Liver (tissue), 9 donors: ENCODE data around the gene SAXO2. TPM values are rescaled to one million over a fixed set of nuclear protein-coding genes. Genes with fewer than 3 reads are reported as not detected.
"Not testable (repeated sequence)": the region's sequence is repeated elsewhere in the genome, so short reads cannot be mapped to it uniquely, and the experiment has no call there.

ENCODE experiments used
- DNase-seq: peaks from one replicate; pipeline ENCODE4 v3.0.0-alpha.2; 2017; ENCODE audit warnings: low spot score
- H3K27ac ChIP-seq, 2 donors: one replicate each; pipeline ENCODE4 v1.7.0; 2013; ENCODE audit warnings: inconsistent platforms in 2 of 2, low read length in 2 of 2, control low read depth in 1 of 2, low read depth in 1 of 2, mild to moderate bottlenecking in 1 of 2
- H3K27me3 ChIP-seq, 4 donors: one replicate each; pipeline versions ENCODE4 v1.6.1 to v1.7.0; 2013; ENCODE audit warnings: low read length in 3 of 4, inconsistent platforms in 1 of 4, mild to moderate bottlenecking in 1 of 4, moderate library complexity in 1 of 4; ENCODE audit not compliant: control insufficient read depth in 4 of 4, insufficient read depth in 4 of 4
- H3K36me3 ChIP-seq, 4 donors: one replicate each; pipeline versions ENCODE4 v1.6.1 to v1.7.0; 2013; ENCODE audit warnings: low read length in 3 of 4, mild to moderate bottlenecking in 3 of 4, low read depth in 1 of 4, moderate library complexity in 1 of 4; ENCODE audit not compliant: control insufficient read depth in 4 of 4, insufficient read depth in 3 of 4
- H3K4me1 ChIP-seq, 4 donors: one replicate each; pipeline versions ENCODE4 v1.6.1 to v1.7.0; 2013; ENCODE audit warnings: low read length in 3 of 4, mild to moderate bottlenecking in 3 of 4, moderate library complexity in 1 of 4; ENCODE audit not compliant: control insufficient read depth in 4 of 4, insufficient read depth in 4 of 4
- H3K4me3 ChIP-seq, 3 donors: one replicate each; pipeline versions ENCODE4 v1.6.1 to v1.7.0; 2013; ENCODE audit warnings: low read length in 3 of 3, control low read depth in 1 of 3, low read depth in 1 of 3, mild to moderate bottlenecking in 1 of 3
- H3K9ac ChIP-seq, 2 donors: one replicate each; pipeline ENCODE4 v1.7.0; 2013; ENCODE audit warnings: low read length in 2 of 2, mild to moderate bottlenecking in 2 of 2, moderate library complexity in 2 of 2, control low read depth in 1 of 2, low read depth in 1 of 2
- H3K9me3 ChIP-seq, 4 donors: one replicate each; pipeline versions ENCODE4 v1.6.1 to v1.7.0; 2013; ENCODE audit warnings: low read length in 3 of 4; ENCODE audit not compliant: control insufficient read depth in 4 of 4
- WGBS: extraction: QIAGEN DNeasy Blood & Tissue Kit; methylation state at CpG from one replicate; pipeline ENCODE4 v1.1.7; 2013; 5-methylcytosine and 5-hydroxymethylcytosine counted together
- polyA plus RNA-seq, 2 donors: library from polyadenylated mRNA; stranded (reverse) in 1 of 2; unstranded in 1 of 2; fragments of 200-250 nt in 1 of 2; fragments of >200 nt in 1 of 2; fragmentation: Nextera tagmentation in 1 of 2; extraction: Ambion mirVana in 1 of 2; gene quantifications; one replicate each; pipeline versions ENCODE4 v1.2.1 to v1.2.3, GENCODE V29; 2013 to 2015
- total RNA-seq, 2 donors: library from RNA; depleted of rRNA; stranded (reverse); fragments of >200 nt; gene quantifications; one replicate each; pipeline ENCODE4 v1.2.3, GENCODE V29; 2014
- donor health status: healthy.
- donor health status: healthy.
- donor health status: healthy.
- donor health status: healthy.
- donor health status: healthy.

SAXO2 gene
- total and polyA plus RNA-seq, 4 donors, result 0.28 to 1.4 (median 0.43) TPM

DNA sequence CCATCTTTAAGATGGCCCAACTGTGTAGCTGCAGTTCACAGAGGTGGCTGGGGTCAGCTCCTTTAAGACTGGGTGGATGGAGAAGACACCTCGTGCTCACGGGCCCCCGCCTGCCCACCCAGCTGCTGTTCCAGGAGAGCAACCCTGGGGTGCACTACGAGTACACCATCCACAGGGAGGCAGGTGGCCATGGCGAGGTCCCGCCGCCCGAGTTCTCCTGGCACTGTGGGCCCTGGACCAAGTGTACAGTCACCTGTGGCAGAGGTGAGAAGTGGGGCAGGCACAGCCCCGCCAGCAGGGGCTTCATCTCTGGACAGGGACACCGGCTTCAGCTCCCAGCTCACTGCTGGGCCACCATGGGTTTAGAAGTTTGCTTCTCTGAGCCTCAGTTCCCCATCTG lies 59.9 kb downstream of the SAXO2 start:
- H3K36me3 ChIP-seq, H3K27ac ChIP-seq, H3K4me1 ChIP-seq, DNase-seq, H3K9me3 ChIP-seq, H3K9ac ChIP-seq, H3K4me3 ChIP-seq, H3K27me3 ChIP-seq: not testable (repeated sequence)
- 94% methylated on average over 3 of the region's 10 CpGs for whole genome bisulfite sequencing

DNA sequence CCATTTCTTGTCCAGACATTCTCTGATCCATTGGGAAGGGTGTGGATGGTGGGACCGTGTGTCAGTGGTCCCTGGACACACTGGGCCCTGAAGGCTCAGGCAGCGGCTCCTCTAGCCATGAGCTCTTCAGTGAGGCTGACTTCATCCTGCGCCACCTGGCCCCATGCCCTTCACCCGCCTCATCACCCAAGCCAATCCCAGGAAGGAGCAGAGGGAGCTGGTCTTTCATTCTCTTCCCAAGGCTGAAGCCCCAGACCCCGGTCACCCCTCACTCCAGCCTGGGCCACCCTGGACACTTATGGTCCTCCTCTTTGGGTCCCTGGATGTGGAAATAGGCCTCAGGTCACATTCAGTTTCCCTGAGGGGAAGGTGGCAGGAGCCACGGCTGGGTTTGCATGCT lies 62.2 kb downstream of the SAXO2 start:
- not testable (repeated sequence) for H3K9me3 ChIP-seq, H3K4me3 ChIP-seq, H3K27ac ChIP-seq, H3K36me3 ChIP-seq, H3K27me3 ChIP-seq, H3K4me1 ChIP-seq, H3K9ac ChIP-seq, DNase-seq
- WGBS, result 85% methylated on average over 6 of the region's 6 CpGs

DNA sequence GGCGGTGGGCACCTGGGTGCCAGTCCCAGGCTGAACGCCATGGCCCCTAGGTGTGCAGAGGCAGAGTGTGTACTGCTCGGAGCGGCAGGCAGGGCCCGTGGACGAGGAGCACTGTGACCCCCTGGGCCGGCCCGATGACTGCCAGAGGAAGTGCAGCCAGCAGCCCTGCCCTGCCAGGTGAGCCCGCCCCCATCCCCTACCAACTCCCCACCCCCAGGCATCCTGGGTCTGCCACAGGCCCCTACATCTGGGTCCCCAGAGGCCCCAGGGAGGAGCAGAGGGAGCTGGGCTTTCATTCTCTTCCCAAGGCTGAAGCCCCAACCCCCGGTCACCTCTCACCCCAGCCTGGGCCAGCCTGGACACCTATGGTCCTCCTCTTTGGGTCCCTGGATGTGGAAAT lies 63.0 kb downstream of the SAXO2 start:
- WGBS, result 90% methylated on average over 10 of the region's 10 CpGs

DNA sequence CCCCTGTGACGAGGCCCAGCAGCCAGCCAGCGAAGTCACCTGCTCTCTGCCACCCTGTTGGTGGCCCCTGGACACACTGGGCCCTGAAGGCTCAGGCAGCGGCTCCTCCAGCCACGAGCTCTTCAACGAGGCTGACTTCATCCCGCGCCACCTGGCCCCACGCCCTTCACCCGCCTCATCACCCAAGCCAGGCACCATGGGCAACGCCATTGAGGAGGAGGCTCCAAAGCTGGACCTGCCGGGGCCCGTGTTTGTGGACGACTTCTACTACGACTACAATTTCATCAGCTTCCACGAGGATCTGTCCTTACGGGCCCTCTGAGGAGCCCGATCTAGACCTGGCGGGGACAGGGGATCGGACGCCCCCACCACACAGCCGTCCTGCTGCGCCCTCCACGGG lies 64.3 kb downstream of the SAXO2 start:
- H3K9me3 ChIP-seq, H3K4me1 ChIP-seq, DNase-seq, H3K9ac ChIP-seq, H3K36me3 ChIP-seq, H3K27me3 ChIP-seq, H3K4me3 ChIP-seq, H3K27ac ChIP-seq: not testable (repeated sequence)
- 88% methylated on average over 19 of the region's 23 CpGs for WGBS

More for the DNA sequence above, 63.0 kb downstream of the SAXO2 start:
- not testable (repeated sequence) for DNase-seq, H3K4me3 ChIP-seq, H3K9me3 ChIP-seq, H3K9ac ChIP-seq, H3K27me3 ChIP-seq, H3K36me3 ChIP-seq, H3K27ac ChIP-seq, H3K4me1 ChIP-seq

- not testable (repeated sequence) for H3K36me3 ChIP-seq, H3K9ac ChIP-seq, H3K9me3 ChIP-seq, DNase-seq, H3K4me3 ChIP-seq, H3K27ac ChIP-seq, H3K27me3 ChIP-seq, H3K4me1 ChIP-seq
- 92% methylated on average over 8 of the region's 10 CpGs for WGBS
Observed at GRCh38 chr15:82327372-82327771, 64.8 kb downstream of the SAXO2 start.

GRCh38 chr15:82329039-82329438 lies 66.4 kb downstream of the SAXO2 start:
- not testable (repeated sequence) for H3K9me3 ChIP-seq, DNase-seq, H3K4me3 ChIP-seq, H3K27ac ChIP-seq, H3K9ac ChIP-seq, H3K36me3 ChIP-seq, H3K27me3 ChIP-seq, H3K4me1 ChIP-seq
- 37% methylated on average over 11 of the region's 13 CpGs for WGBS

- H3K9ac ChIP-seq, DNase-seq, H3K27ac ChIP-seq, H3K4me3 ChIP-seq, H3K27me3 ChIP-seq, H3K9me3 ChIP-seq, H3K36me3 ChIP-seq, H3K4me1 ChIP-seq: not testable (repeated sequence)
- 95% methylated on average over 7 of the region's 11 CpGs for WGBS
Observed at GRCh38 chr15:82330921-82331320, 68.3 kb downstream of the SAXO2 start.

GRCh38 chr15:82331576-82332304 lies 69.1 kb downstream of the SAXO2 start:
- H3K36me3 ChIP-seq, H3K9me3 ChIP-seq, H3K9ac ChIP-seq, H3K27ac ChIP-seq, H3K4me3 ChIP-seq, H3K27me3 ChIP-seq, H3K4me1 ChIP-seq, DNase-seq: not testable (repeated sequence)
- WGBS, result 100% methylated on average over 2 of the region's 3 CpGs
